OCI-LY7 (cell line): ENCODE results near the gene PACS1.

ENCODE experiments used
- CTCF ChIP-seq: fragments of 200-600 bp; sonication (generic); conservative IDR thresholded peaks from 2 replicates; pipeline ENCODE4 v1.5.1; 2014; ENCODE audit warnings: mild to moderate bottlenecking, antibody characterized with exemption, low read length, moderate library complexity, mixed read lengths
- EZH2phosphoT487 ChIP-seq: fragments of 200-600 bp; sonication (generic); IDR thresholded peaks from 2 replicates; pipeline ENCODE4 v1.6.1; 2018; ENCODE audit warnings: low read depth, borderline replicate concordance, mild to moderate bottlenecking, mixed run types, antibody characterized with exemption, low read length, moderate library complexity, mixed read lengths

- TF ChIP-seq CTCF (no peak), EZH2phosphoT487 (no peak)
Observed at GRCh38 chr11:66267039-66267378, 196.9 kb downstream of the PACS1 start.
